PC-3 (cell line): Measurements from ENCODE around the gene GALR3. TPM values are rescaled to one million over a fixed set of nuclear protein-coding genes. Genes with fewer than 3 reads are reported as not detected.

ENCODE experiments used
- ATAC-seq: fragments of 200-7000 bp; cut with Tn5 transposase; 2 replicates; pipeline ENCODE4 v1.9.1; 2020; ENCODE audit warnings: mild to moderate bottlenecking, moderate library complexity
- BruUV-seq: library from RNA; stranded (reverse); fragments of 400-500 nt; replicated peaks from 2 replicates; lab custom pipeline; 2021; lab: Mats Ljungman, UMichigan
- CTCF ChIA-PET: fragments of 300-600 bp; sonication (Branson Sonifier 250); formaldehyde crosslinking; loops from one replicate; lab custom pipeline; 2022; ENCODE audit warnings: antibody characterized with exemption; lab: Charles Lee
- POLR2A ChIA-PET: fragments of 300-600 bp; sonication (Branson Sonifier 250); formaldehyde crosslinking; loops from one replicate; lab custom pipeline; 2022; ENCODE audit warnings: antibody characterized with exemption; ENCODE audit not compliant: unreplicated experiment; lab: Charles Lee
- DNase-seq: peaks from one replicate; pipeline ENCODE4 v3.0.0-alpha.2; 2015
- H2AFZ ChIP-seq: fragments of 300-600 bp; sonication (generic); 2 replicates; pipeline ENCODE4 v1.6.0; 2016; ENCODE audit warnings: antibody characterized with exemption, low read length
- H3F3A ChIP-seq: fragments of 300-600 bp; sonication (generic); one replicate; pipeline ENCODE4 v1.6.0; 2017; ENCODE audit warnings: antibody characterized with exemption, low read length, control low read depth, mild to moderate bottlenecking; ENCODE audit not compliant: unreplicated experiment
- H3K27ac ChIP-seq: fragments of 300-600 bp; sonication (generic); 2 replicates; pipeline ENCODE4 v1.5.1; 2016; ENCODE audit warnings: mild to moderate bottlenecking, low read length
- H3K27me3 ChIP-seq: fragments of 300-600 bp; sonication (generic); 2 replicates; pipeline ENCODE4 v1.6.1; 2016; ENCODE audit warnings: low read length, mixed read lengths
- H3K36me3 ChIP-seq: fragments of 300-600 bp; sonication (generic); 2 replicates; pipeline ENCODE4 v1.6.1; 2016; ENCODE audit warnings: low read depth, mixed run types, low read length, mixed read lengths
- H3K4me1 ChIP-seq: fragments of 300-600 bp; sonication (generic); 2 replicates; pipeline ENCODE4 v1.5.1; 2016; ENCODE audit warnings: low read length; ENCODE audit not compliant: insufficient read depth
- H3K4me2 ChIP-seq: fragments of 300-600 bp; sonication (generic); 2 replicates; pipeline ENCODE4 v1.6.0; 2016; ENCODE audit warnings: low read length
- H3K4me3 ChIP-seq: fragments of 300-600 bp; sonication (generic); 2 replicates; pipeline ENCODE4 v1.5.1; 2016; ENCODE audit warnings: mild to moderate bottlenecking, low read length, mixed read lengths
- H3K79me2 ChIP-seq: fragments of 300-600 bp; sonication (generic); 2 replicates; pipeline ENCODE4 v1.6.1; 2017; ENCODE audit warnings: low read length, mixed read lengths
- H3K9ac ChIP-seq: fragments of 300-600 bp; sonication (generic); 2 replicates; pipeline ENCODE4 v1.6.0; 2016; ENCODE audit warnings: mild to moderate bottlenecking, low read length
- H3K9me2 ChIP-seq: fragments of 300-600 bp; sonication (generic); replicated peaks from 2 replicates; pipeline ENCODE4 v1.6.1; 2016; ENCODE audit warnings: mixed run types, low read length, mixed read lengths
- H3K9me3 ChIP-seq: fragments of 300-600 bp; sonication (generic); 2 replicates; pipeline ENCODE4 v1.6.1; 2016; ENCODE audit warnings: low read length, mixed read lengths
- H4K20me1 ChIP-seq: fragments of 300-600 bp; sonication (generic); 2 replicates; pipeline ENCODE4 v1.6.1; 2016; ENCODE audit warnings: low read length, mixed read lengths
- EZH2 ChIP-seq: fragments of 300-600 bp; sonication (generic); IDR thresholded peaks from one replicate; pipeline ENCODE4 v1.6.1; 2017; ENCODE audit warnings: antibody characterized with exemption, mild to moderate bottlenecking, low read length; ENCODE audit not compliant: unreplicated experiment
- EZH2phosphoT487 ChIP-seq: fragments of 300-600 bp; sonication (generic); IDR thresholded peaks from 2 replicates; pipeline ENCODE4 v1.6.1; 2018; ENCODE audit warnings: mild to moderate bottlenecking, antibody characterized with exemption, low read length, borderline replicate concordance
- intact Hi-C: fragments of 100-400 bp; cut with micrococcal nuclease; formaldehyde crosslinking; loops from 2 replicates; pipeline ENCODE4 v1.9.0; 2023
- total RNA-seq: library from RNA; depleted of rRNA; stranded (reverse); fragments of >200 nt; gene quantifications from 2 replicates; pipeline ENCODE4 v1.2.3, GENCODE V29; 2014
- TF ChIP-seq, protein P1 (sequence below): fragments of 300-600 bp; sonication (generic); conservative IDR thresholded peaks from 2 replicates; pipeline ENCODE4 v1.5.1; 2017; ENCODE audit warnings: antibody characterized with exemption, low read depth, mild to moderate bottlenecking, low read length

GALR3 gene
- total RNA-seq, 1 experiment from 2014 or later: not detected

DNA sequence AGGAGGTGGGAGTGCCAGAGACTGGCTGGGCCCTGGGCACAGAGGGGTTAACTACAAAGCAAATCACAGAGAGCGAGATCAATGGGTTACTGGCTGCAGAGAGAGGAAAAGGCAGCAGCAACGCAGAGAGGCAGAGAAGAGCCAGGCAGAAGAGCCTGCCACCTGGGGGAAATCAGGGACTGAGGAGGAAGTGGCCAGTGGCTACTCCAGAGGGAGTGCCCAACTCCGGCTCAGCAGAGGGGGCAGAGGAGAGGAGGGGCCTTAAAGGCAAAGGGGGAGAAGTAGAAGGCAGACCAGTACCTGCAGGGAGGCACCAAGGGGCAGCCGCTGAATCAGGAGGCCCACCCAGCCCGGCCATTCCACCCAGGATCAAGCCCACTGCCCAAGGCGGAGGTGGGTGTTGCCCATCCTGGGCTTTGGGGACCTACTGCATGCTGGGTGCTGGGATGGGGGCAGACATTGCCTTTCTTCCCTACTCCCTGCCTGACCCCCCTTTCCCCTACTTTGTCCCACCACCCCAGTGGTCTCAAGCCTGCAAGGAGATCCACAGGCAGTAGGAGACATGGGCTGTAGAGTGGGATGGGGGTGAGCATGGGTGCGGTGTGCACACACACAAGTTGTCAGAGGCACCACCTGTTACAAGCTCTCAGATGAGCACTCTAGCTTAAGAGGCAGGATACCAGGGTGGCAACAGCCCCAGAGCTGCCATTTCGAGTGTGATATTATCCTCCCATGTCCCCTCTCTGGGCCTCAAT lies 926 bp upstream of the GALR3 start:
- H3K9me2 ChIP-seq: no peaks in the 10 kb centered on the region
- H3F3A ChIP-seq: no peaks in the 10 kb centered on the region
- CTCF ChIA-PET: no interaction called here
- no peaks in the 10 kb centered on the region for H4K20me1 ChIP-seq
- no peaks in the 10 kb centered on the region for H3K36me3 ChIP-seq
- H3K27me3 ChIP-seq: no peaks in the 10 kb centered on the region
- DNase-seq: no peak
- no peak for TF ChIP-seq EZH2
- no peak for TF ChIP-seq EZH2phosphoT487
- TF ChIP-seq, protein P1, sequence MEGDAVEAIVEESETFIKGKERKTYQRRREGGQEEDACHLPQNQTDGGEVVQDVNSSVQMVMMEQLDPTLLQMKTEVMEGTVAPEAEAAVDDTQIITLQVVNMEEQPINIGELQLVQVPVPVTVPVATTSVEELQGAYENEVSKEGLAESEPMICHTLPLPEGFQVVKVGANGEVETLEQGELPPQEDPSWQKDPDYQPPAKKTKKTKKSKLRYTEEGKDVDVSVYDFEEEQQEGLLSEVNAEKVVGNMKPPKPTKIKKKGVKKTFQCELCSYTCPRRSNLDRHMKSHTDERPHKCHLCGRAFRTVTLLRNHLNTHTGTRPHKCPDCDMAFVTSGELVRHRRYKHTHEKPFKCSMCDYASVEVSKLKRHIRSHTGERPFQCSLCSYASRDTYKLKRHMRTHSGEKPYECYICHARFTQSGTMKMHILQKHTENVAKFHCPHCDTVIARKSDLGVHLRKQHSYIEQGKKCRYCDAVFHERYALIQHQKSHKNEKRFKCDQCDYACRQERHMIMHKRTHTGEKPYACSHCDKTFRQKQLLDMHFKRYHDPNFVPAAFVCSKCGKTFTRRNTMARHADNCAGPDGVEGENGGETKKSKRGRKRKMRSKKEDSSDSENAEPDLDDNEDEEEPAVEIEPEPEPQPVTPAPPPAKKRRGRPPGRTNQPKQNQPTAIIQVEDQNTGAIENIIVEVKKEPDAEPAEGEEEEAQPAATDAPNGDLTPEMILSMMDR: no peak
- no peak overlapping the region for H3K9ac ChIP-seq
- intact Hi-C loops: no loop called here
- H2AFZ ChIP-seq: no peak overlapping the region
- POLR2A ChIA-PET: no interaction called here
- H3K27ac ChIP-seq: no peak overlapping the region
- H3K4me3 ChIP-seq: no peak overlapping the region
- H3K4me1 ChIP-seq: no peaks in the 10 kb centered on the region
- no peaks in the 10 kb centered on the region for H3K79me2 ChIP-seq
- no peak for ATAC-seq
- no TSS peak for BruUV-seq
- H3K9me3 ChIP-seq: no peaks in the 10 kb centered on the region
- no peak overlapping the region for H3K4me2 ChIP-seq

DNA sequence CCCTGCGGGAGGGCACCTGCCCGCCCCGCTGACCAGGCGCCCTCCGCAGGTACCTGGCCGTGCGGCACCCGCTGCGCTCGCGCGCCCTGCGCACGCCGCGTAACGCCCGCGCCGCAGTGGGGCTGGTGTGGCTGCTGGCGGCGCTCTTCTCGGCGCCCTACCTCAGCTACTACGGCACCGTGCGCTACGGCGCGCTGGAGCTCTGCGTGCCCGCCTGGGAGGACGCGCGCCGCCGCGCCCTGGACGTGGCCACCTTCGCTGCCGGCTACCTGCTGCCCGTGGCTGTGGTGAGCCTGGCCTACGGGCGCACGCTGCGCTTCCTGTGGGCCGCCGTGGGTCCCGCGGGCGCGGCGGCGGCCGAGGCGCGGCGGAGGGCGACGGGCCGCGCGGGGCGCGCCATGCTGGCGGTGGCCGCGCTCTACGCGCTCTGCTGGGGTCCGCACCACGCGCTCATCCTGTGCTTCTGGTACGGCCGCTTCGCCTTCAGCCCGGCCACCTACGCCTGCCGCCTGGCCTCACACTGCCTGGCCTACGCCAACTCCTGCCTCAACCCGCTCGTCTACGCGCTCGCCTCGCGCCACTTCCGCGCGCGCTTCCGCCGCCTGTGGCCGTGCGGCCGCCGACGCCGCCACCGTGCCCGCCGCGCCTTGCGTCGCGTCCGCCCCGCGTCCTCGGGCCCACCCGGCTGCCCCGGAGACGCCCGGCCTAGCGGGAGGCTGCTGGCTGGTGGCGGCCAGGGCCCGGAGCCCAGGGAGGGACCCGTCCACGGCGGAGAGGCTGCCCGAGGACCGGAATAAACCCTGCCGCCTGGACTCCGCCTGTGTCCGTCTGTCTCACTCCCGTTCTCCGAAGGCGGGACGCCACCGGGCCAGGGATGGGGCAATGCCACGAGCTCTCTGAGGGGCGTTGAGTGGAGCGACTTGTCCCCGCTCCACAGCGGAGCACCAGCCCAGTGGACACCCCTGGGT lies 1.8 kb downstream of the GALR3 start:
- intact Hi-C loops: no loop called here
- POLR2A ChIA-PET: no interaction called here
- CTCF ChIA-PET: no interaction called here

More for the DNA sequence above, 1.8 kb downstream of the GALR3 start:
- no TSS peak for BruUV-seq
- H3K9ac ChIP-seq: no peak overlapping the region
- ATAC-seq: no peak
- no peak for DNase-seq
- H3K9me2 ChIP-seq: no peaks in the 10 kb centered on the region
- no peak overlapping the region for H3K4me2 ChIP-seq
- H3K27ac ChIP-seq: no peak overlapping the region
- H3F3A ChIP-seq: no peaks in the 10 kb centered on the region
- TF ChIP-seq, protein P1: no peak
- TF ChIP-seq EZH2 (no peak), EZH2phosphoT487 (no peak)
- no peaks in the 10 kb centered on the region for H4K20me1 ChIP-seq
- H2AFZ ChIP-seq: no peak overlapping the region
- H3K9me3 ChIP-seq: no peaks in the 10 kb centered on the region
- H3K4me3 ChIP-seq: no peak overlapping the region
- no peaks in the 10 kb centered on the region for H3K79me2 ChIP-seq
- H3K36me3 ChIP-seq: no peaks in the 10 kb centered on the region
- no peaks in the 10 kb centered on the region for H3K4me1 ChIP-seq
- no peaks in the 10 kb centered on the region for H3K27me3 ChIP-seq
